Subcutaneous abdominal adipose tissue (tissue), 5 donors: ENCODE measurements around the gene RBFOX2.

Experiments
- H3K27ac ChIP-seq: one replicate; pipeline ENCODE4 v1.7.0; 2013; ENCODE audit warnings: low read depth, mild to moderate bottlenecking, inconsistent platforms, low read length, moderate library complexity
- H3K27me3 ChIP-seq, 5 donors: one replicate each; pipeline ENCODE4 v1.7.0; 2013; ENCODE audit warnings: low read length in 5 of 5, inconsistent platforms in 1 of 5; ENCODE audit not compliant: control insufficient read depth in 5 of 5, insufficient read depth in 4 of 5
- H3K36me3 ChIP-seq, 5 donors: one replicate each; pipeline ENCODE4 v1.7.0; 2013; ENCODE audit warnings: low read length in 5 of 5; ENCODE audit not compliant: control insufficient read depth in 5 of 5, insufficient read depth in 5 of 5
- H3K4me1 ChIP-seq, 5 donors: one replicate each; pipeline ENCODE4 v1.7.0; 2013; ENCODE audit warnings: low read length in 5 of 5, mild to moderate bottlenecking in 3 of 5, moderate library complexity in 1 of 5; ENCODE audit not compliant: control insufficient read depth in 5 of 5, insufficient read depth in 5 of 5
- H3K4me3 ChIP-seq, 5 donors: one replicate each; pipeline ENCODE4 v1.7.0; 2013; ENCODE audit warnings: low read length in 5 of 5, low read depth in 1 of 5
- H3K9ac ChIP-seq, 5 donors: one replicate each; pipeline ENCODE4 v1.7.0; 2013; ENCODE audit warnings: low read length in 5 of 5, mild to moderate bottlenecking in 4 of 5, moderate library complexity in 3 of 5
- H3K9me3 ChIP-seq, 5 donors: one replicate each; pipeline ENCODE4 v1.7.0; 2013; ENCODE audit warnings: low read length in 5 of 5; ENCODE audit not compliant: control insufficient read depth in 5 of 5
- donor health status: healthy.
- donor health status: healthy.
- donor health status: healthy.
- donor health status: healthy.
- donor health status: healthy.

The RBFOX2 gene

DNA sequence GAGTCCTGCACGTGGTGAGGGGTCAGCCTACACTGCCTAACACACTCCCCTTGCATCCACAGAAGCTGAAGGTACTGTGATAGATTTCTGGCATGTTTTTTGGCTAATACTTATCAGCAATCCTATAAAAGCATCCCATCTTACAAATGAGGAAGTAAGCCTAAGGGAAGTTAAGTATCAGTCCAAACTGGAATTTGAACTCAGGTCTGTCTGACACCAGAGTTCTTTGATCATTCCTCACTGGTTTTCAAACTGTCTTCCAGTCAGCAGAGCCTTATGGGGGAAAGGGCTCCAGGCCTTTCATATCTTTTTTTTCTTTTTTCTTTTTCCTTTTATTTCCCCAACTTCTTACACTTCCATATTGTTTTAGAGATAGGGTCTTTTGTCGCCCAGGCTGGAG lies 105.6 kb downstream of the RBFOX2 start:
- no peaks in the 10 kb centered on the region for H3K36me3 ChIP-seq
- H3K9me3 ChIP-seq: no peaks in the 10 kb centered on the region
- H3K4me3 ChIP-seq: no peak overlapping the region
- H3K27me3 ChIP-seq: no peaks in the 10 kb centered on the region
- H3K27ac ChIP-seq: peak overlapping the region; percentile 89
- H3K4me1 ChIP-seq: peaks cover 6 to 42% (median 25%) of the 10 kb centered on the region in 5 donors
- H3K9ac ChIP-seq: no peak overlapping the region

DNA sequence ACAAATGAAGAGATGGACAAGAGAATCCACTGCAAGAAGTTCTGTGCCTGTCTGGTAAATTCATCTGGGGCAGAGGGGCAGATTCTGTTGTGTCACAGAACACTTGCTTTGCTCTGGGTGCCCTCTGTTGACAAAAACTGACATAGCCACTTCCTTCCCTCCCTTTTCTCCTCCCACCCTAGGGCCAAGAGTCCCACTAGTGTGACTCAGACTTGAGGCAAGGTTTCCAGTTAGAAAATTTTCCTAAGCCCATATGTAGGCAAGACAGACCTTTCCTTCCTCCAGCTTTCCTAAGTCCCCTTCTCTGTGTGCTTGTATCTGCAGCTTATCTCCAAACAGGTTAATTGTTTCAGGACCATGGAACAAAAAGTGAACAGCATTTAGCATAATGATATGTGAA lies 106.8 kb downstream of the RBFOX2 start:
- Histone ChIP-seq H3K27me3 (no peaks in the 10 kb centered on the region), H3K9me3 (no peaks in the 10 kb centered on the region), H3K9ac (peak overlapping the region in 2 of 5 donors; percentile 33 to 72), H3K36me3 (no peaks in the 10 kb centered on the region), H3K4me3 (no peak overlapping the region), H3K4me1 (peaks cover 6 to 42% (median 25%) of the 10 kb centered on the region in 5 donors), H3K27ac (peak overlapping the region; percentile 89)

- Histone ChIP-seq H3K27me3 (no peaks in the 10 kb centered on the region), H3K4me3 (no peak overlapping the region), H3K9me3 (no peaks in the 10 kb centered on the region), H3K4me1 (peaks cover 6 to 43% (median 28%) of the 10 kb centered on the region in 5 donors), H3K27ac (peak overlapping the region; percentile 49), H3K9ac (peak overlapping the region in 1 of 5 donors; percentile 50), H3K36me3 (no peaks in the 10 kb centered on the region)
Observed at GRCh38 chr22:35921044-35921443, 107.6 kb downstream of the RBFOX2 start.

DNA sequence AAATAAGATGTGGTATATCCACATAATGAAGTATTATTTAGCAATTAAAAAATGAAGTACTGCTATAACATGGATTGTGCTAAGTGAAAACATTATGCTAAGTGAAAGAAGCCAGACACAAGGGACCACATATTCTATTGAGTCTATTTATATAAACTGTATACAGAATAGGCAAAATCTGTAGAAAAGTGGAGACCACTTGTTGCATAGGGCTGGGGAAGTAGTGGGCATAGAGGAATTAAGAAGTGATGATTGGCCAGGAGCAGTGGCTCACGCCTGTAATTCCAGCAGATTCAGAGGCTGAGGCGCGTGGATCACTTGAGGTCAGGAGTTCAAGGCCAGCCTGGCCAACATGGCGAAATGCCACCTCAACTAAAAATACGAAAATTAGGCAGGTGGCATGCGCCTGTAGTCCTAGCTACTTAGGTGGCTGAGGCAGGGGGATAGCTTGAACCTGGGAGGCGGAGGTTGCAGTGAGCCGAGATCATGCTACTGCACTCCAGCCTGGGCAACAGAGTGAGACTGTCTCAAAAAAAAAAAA lies 109.6 kb downstream of the RBFOX2 start:
- H3K27me3 ChIP-seq: no peaks in the 10 kb centered on the region
- H3K4me1 ChIP-seq: peaks cover 9 to 62% (median 47%) of the 10 kb centered on the region in 5 donors
- H3K27ac ChIP-seq: peak overlapping the region; percentile 26
- no peaks in the 10 kb centered on the region for H3K36me3 ChIP-seq
- no peaks in the 10 kb centered on the region for H3K9me3 ChIP-seq
- H3K9ac ChIP-seq: no peak overlapping the region
- H3K4me3 ChIP-seq: no peak overlapping the region

DNA sequence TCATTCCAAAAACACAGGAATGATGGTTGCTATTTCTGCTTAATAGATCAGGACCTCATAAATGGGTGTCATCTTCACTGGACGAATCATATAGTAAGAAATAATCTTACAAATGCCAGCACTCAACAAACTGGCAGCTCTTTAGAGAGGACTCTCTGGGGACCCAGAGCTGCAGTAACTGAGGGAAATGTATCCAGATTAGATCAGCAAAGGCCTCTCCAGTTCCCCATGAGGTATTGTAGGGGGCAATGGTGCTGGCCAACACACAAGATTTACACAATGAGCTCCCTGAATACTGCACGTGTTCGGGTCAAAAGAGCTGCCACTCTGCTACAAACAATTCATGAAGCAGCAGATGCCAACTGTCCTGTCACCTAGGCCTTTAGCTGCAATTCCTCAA lies 110.2 kb downstream of the RBFOX2 start:
- no peaks in the 10 kb centered on the region for H3K27me3 ChIP-seq
- H3K27ac ChIP-seq: peak overlapping the region; percentile 37
- H3K4me3 ChIP-seq: no peak overlapping the region
- H3K9me3 ChIP-seq: no peaks in the 10 kb centered on the region
- H3K4me1 ChIP-seq: peaks cover 12 to 66% (median 53%) of the 10 kb centered on the region in 5 donors
- no peaks in the 10 kb centered on the region for H3K36me3 ChIP-seq
- H3K9ac ChIP-seq: peak overlapping the region in 2 of 5 donors; percentile 14 to 48

DNA sequence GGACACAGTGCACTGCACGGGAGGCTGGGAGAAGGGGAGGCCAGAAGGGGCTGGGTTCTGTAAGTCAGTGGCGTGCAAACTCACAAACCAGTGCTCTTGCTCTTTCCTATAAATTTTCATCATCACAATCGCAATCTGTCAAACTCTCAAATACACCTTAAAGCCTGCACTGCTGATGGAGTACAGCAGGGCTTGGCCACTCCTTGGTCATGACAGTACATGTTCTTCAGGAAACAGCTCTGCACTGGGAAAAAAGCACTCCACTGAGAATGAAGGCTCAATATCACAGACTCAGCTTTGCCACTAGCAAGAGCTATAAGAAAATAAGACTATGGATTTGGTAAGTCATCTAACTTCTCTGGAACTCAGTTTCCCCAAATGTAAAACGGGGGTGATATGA lies 111.0 kb downstream of the RBFOX2 start:
- Histone ChIP-seq H3K4me1 (peaks cover 12 to 61% (median 51%) of the 10 kb centered on the region in 5 donors), H3K9ac (no peak overlapping the region), H3K27me3 (no peaks in the 10 kb centered on the region), H3K27ac (peak overlapping the region; percentile 37), H3K36me3 (no peaks in the 10 kb centered on the region), H3K9me3 (no peaks in the 10 kb centered on the region), H3K4me3 (no peak overlapping the region)

GRCh38 chr22:35915477-35916013 lies 113.1 kb downstream of the RBFOX2 start:
- peaks cover 6 to 48% (median 37%) of the 10 kb centered on the region in 5 donors for H3K4me1 ChIP-seq
- no peaks in the 10 kb centered on the region for H3K36me3 ChIP-seq
- peak overlapping the region; percentile 54 to 76 (median 66) for H3K4me3 ChIP-seq
- H3K27me3 ChIP-seq: no peaks in the 10 kb centered on the region
- H3K27ac ChIP-seq: peak overlapping the region; percentile 79
- H3K9ac ChIP-seq: peak overlapping the region; percentile 30 to 78 (median 66)
- no peaks in the 10 kb centered on the region for H3K9me3 ChIP-seq

DNA sequence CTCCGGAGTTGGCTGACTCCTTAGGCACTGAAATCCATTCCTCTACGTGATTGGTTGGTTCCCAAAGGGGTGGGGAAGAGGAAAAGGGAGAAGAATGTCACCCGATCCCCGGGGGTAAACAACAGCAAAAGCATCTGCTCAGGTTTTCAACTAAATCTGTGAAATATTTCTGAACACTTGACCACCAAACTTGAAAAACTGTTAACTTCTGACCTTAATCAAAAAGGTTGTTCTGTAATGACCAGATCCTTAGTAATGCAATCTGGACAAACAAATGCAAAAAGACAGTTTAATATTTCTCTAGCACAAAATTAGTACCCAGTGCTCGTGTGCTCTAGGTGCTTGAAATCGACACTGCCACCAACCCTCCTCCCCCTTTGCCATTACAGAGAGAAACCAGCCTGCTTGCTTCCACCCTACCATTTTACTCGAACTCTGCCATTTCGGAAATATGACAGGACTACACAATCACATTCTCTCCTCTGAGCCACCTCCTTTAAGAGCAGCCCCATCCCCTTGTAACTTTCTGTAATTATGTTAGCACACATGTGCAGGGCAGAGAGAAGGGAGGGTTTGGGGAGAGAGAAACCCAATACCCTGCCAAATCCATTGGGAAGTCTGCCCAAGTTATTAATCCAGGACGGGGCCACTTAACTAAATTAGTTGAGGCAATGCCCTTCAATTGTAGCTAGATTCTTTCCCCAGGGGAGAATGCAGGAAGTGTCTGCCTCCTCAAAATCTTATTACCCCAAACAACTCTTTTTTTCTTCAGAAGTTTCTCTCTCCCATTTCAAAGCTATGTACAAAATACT lies 113.8 kb downstream of the RBFOX2 start:
- no peaks in the 10 kb centered on the region for H3K27me3 ChIP-seq
- H3K4me3 ChIP-seq: peak overlapping the region; percentile 54 to 76 (median 66)
- no peaks in the 10 kb centered on the region for H3K9me3 ChIP-seq
- H3K9ac ChIP-seq: peak overlapping the region; percentile 30 to 78 (median 66)
- H3K27ac ChIP-seq: peak overlapping the region; percentile 79
- H3K4me1 ChIP-seq: peaks cover 6 to 48% (median 37%) of the 10 kb centered on the region in 5 donors
- H3K36me3 ChIP-seq: no peaks in the 10 kb centered on the region

DNA sequence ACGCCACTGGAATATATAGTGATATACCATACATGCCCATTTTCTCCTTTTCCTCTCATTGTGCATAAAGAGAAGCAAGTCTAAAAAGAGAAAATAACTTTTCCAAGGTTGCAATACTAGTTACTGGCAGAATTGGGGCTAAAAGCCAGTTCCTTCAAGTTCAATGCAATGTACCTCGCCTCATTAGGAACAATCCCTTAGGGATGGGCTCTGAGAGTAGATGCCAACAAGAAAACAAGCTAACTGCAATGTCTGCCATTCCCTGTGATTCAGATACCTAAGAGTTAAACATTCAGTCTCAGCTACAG lies 114.3 kb downstream of the RBFOX2 start:
- Histone ChIP-seq H3K27me3 (no peaks in the 10 kb centered on the region), H3K4me1 (peaks cover 6 to 48% (median 37%) of the 10 kb centered on the region in 5 donors), H3K9ac (peak overlapping the region in 2 of 5 donors; percentile 57 to 59), H3K9me3 (no peaks in the 10 kb centered on the region), H3K27ac (peak overlapping the region; percentile 79), H3K4me3 (peak overlapping the region; percentile 54 to 76 (median 66)), H3K36me3 (no peaks in the 10 kb centered on the region)

DNA sequence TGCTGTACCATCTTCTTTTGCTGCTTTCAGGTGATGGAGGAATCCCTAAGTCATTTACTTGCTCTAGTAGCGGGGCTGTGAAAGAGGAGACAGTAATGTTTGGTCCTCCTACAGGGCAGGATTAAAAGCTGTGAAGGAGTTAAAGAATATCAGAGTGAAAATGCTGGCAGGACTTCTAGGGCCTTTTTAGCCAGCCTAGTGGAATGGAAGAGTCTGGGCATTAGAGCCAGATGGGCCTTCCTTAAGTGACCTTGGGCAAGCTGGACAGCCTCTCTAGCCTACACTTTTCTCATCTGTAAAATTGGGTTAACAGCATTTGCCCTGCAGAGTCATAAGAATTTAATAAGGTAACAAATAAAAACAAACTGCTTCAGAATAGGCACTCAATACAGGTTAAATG lies 114.7 kb downstream of the RBFOX2 start:
- H3K4me1 ChIP-seq: peaks cover 6 to 44% (median 37%) of the 10 kb centered on the region in 5 donors
- peak overlapping the region; percentile 79 for H3K27ac ChIP-seq
- H3K36me3 ChIP-seq: no peaks in the 10 kb centered on the region
- no peaks in the 10 kb centered on the region for H3K27me3 ChIP-seq
- no peaks in the 10 kb centered on the region for H3K9me3 ChIP-seq
- H3K4me3 ChIP-seq: peak overlapping the region in 2 of 5 donors; percentile 66 to 76
- H3K9ac ChIP-seq: peak overlapping the region in 2 of 5 donors; percentile 57 to 59
